GM12892 (cell line): ENCODE results near the gene C17orf58.

Experiments
- POLR2A ChIP-seq: IDR thresholded peaks from 2 replicates; pipeline ENCODE4 v1.6.1; 2011; ENCODE audit warnings: low read depth, low read length, control low read depth
- POLR2AphosphoS5 ChIP-seq: IDR thresholded peaks from 2 replicates; pipeline ENCODE4 v1.6.1; 2011; ENCODE audit warnings: low read depth, low read length, control low read depth

DNA sequence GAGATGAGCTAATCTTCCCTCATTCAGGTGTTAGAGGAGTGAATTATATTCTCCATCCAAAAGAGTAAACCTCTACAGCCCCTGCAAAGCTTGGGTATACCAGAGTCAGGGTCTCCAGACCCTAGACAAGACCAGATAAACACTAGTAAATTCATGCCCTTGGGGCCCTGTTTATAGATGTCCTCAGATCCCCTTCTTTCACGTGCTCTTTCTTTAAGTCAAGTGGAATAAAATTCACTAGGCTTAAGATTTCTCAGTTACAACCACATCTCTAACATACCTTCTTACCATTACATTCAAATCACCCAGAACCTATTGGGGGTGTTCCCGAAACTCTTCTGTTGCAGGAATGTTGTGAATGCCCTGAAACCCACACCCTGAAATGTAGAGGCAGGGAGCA is 2.2 kb upstream of the C17orf58 start:
- no peak for TF ChIP-seq POLR2A
- TF ChIP-seq POLR2AphosphoS5 = no peak
